ENCODE data around the gene PPARA.
"Not testable (repeated sequence)": the region's sequence is repeated elsewhere in the genome, so short reads cannot be mapped to it uniquely, and the experiment has no call there.

PPARA gene

GRCh38 chr22:46128606-46129005 lies 21.7 kb upstream of the PPARA start:
- DNase-seq = no peak

GRCh38 chr22:46129390-46130041 lies 20.8 kb upstream of the PPARA start:
- DNase-seq = no peak

- no peak for DNase-seq
Measured at GRCh38 chr22:46131151-46131587, 19.2 kb upstream of the PPARA start.

GRCh38 chr22:46132193-46132829 lies 18.0 kb upstream of the PPARA start:
- DNase-seq = not testable (repeated sequence)

- no peak for DNase-seq
Measured at GRCh38 chr22:46132830-46133587, 17.3 kb upstream of the PPARA start.

- DNase-seq = no peak
Measured at GRCh38 chr22:46133588-46133855, 16.8 kb upstream of the PPARA start.

GRCh38 chr22:46134111-46134705 lies 16.1 kb upstream of the PPARA start:
- DNase-seq = no peak

GRCh38 chr22:46135611-46136485 lies 14.5 kb upstream of the PPARA start:
- no peak for DNase-seq

- DNase-seq = no peak
Measured at GRCh38 chr22:46136486-46137217, 13.7 kb upstream of the PPARA start.

GRCh38 chr22:46137218-46137766 lies 13.0 kb upstream of the PPARA start:
- no peak for DNase-seq

GRCh38 chr22:46138058-46138797 lies 12.1 kb upstream of the PPARA start:
- DNase-seq = no peak

- DNase-seq = not testable (repeated sequence)
Measured at GRCh38 chr22:46139417-46139816, 10.9 kb upstream of the PPARA start.

- DNase-seq = no peak
Measured at GRCh38 chr22:46139895-46140350, 10.4 kb upstream of the PPARA start.

GRCh38 chr22:46140989-46141928 lies 9.1 kb upstream of the PPARA start:
- no peak for DNase-seq

- no peak for DNase-seq
Measured at GRCh38 chr22:46142548-46143490, 7.5 kb upstream of the PPARA start.

- no peak for DNase-seq
Measured at GRCh38 chr22:46143491-46144147, 6.7 kb upstream of the PPARA start.

- no peak for DNase-seq
Measured at GRCh38 chr22:46145361-46145851, 4.9 kb upstream of the PPARA start.

- no peak for DNase-seq
Measured at GRCh38 chr22:46145896-46146295, 4.4 kb upstream of the PPARA start.
